ENCODE results near the gene CACNA1B.

DNA sequence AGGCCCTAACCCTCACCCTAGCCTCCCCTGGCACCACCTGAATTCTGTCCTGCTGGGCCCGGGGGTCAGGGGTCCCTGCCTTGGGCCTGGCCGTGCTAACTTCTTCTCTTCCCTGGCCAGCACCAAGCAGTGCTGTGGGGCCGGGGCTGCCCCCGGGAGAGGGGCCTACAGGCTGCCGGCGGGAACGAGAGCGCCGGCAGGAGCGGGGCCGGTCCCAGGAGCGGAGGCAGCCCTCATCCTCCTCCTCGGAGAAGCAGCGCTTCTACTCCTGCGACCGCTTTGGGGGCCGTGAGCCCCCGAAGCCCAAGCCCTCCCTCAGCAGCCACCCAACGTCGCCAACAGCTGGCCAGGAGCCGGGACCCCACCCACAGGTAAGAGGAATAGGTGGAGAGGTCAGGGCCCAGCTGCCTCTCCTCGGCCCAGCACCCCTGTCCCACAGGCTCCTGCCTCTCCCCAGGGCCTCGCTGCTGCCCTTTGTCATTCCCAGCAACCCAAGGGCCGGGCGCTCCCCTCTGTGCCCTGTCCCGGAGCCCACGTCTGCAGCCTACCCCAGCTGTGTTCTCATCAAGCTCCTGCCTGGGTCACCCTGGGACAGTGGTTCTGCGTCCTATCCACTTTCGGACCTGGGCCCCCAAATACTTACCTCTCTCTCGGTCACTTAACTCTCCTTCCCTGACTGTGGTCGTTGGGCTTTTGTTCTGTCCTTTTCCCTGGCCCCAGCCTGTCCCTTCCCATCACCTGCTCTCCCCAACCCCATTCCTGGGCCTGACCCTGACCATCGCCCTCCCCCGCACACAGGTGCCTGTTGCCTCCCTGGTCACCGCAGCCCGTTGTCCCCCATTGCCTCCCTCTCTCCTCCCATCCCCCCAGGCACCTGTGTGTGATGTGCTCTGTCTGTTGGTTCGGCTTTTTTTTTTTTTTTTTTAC, 243.2 kb downstream of the CACNA1B start:
- TF ChIP-seq, protein P1, sequence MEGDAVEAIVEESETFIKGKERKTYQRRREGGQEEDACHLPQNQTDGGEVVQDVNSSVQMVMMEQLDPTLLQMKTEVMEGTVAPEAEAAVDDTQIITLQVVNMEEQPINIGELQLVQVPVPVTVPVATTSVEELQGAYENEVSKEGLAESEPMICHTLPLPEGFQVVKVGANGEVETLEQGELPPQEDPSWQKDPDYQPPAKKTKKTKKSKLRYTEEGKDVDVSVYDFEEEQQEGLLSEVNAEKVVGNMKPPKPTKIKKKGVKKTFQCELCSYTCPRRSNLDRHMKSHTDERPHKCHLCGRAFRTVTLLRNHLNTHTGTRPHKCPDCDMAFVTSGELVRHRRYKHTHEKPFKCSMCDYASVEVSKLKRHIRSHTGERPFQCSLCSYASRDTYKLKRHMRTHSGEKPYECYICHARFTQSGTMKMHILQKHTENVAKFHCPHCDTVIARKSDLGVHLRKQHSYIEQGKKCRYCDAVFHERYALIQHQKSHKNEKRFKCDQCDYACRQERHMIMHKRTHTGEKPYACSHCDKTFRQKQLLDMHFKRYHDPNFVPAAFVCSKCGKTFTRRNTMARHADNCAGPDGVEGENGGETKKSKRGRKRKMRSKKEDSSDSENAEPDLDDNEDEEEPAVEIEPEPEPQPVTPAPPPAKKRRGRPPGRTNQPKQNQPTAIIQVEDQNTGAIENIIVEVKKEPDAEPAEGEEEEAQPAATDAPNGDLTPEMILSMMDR (IDR thresholded peaks at IDR 0.05) = no peak
- no peak for TF ChIP-seq EZH2 (IDR thresholded peaks at IDR 0.05; ENCODE audit: borderline replicate concordance, insufficient read depth, low read depth, low read length, poor library complexity, severe bottlenecking)
